ENCODE measurements around the gene KLHL3. TPM values are rescaled to one million over a fixed set of nuclear protein-coding genes. Genes with fewer than 3 reads are reported as not detected.
A peak's percentile ranks its signal among the peaks of the same experiment; 100 is the strongest.

The KLHL3 gene
- total and polyA plus RNA-seq, 2 experiments from 2014 or later: 4.9 to 10.8 TPM

GRCh38 chr5:137607771-137608170 lies 128.1 kb downstream of the KLHL3 start:
- H4K20me1 ChIP-seq (replicated peaks; ENCODE audit: insufficient read depth): no peaks in the 10 kb centered on the region
- no peaks in the 10 kb centered on the region for H3K9me3 Mint-ChIP-seq

GRCh38 chr5:137606401-137606800 lies 129.5 kb downstream of the KLHL3 start:
- H3K27ac Mint-ChIP-seq: no peak overlapping the region
- no peak overlapping the region for H3K4me3 Mint-ChIP-seq
- H3K36me3 ChIP-seq (ENCODE audit: insufficient read depth): no peaks in the 10 kb centered on the region
- H2AFZ ChIP-seq: no peak overlapping the region
- H4K20me1 ChIP-seq (replicated peaks; ENCODE audit: insufficient read depth): no peaks in the 10 kb centered on the region
- H3K4me2 ChIP-seq: no peak overlapping the region
- H3F3A ChIP-seq (replicated peaks; ENCODE audit: low read depth): no peaks in the 10 kb centered on the region
- TF ChIP-seq EZH2 (IDR thresholded peaks at IDR 0.05; ENCODE audit: low read depth, unreplicated experiment): no peak
- no peak for TF ChIP-seq STAT1 (IDR thresholded peaks at IDR 0.05; ENCODE audit: unreplicated experiment)
- no peak for TF ChIP-seq ETS1 (IDR thresholded peaks at IDR 0.05)
- no peak for TF ChIP-seq REST (IDR thresholded peaks at IDR 0.05; ENCODE audit: unreplicated experiment)
- no peak for ATAC-seq
- H3K9me2 ChIP-seq (ENCODE audit: insufficient read depth): no peaks in the 10 kb centered on the region
- no peaks in the 10 kb centered on the region for H3K36me3 Mint-ChIP-seq (ENCODE audit: low read depth)
- no peak for DNase-seq (ENCODE audit: low spot score)
- no peak overlapping the region for H3K4me3 ChIP-seq
- H3K27me3 Mint-ChIP-seq (ENCODE audit: insufficient read depth, low read depth, poor library complexity): peaks cover 13% of the 10 kb centered on the region
- H3K27me3 ChIP-seq (ENCODE audit: insufficient read depth): no peaks in the 10 kb centered on the region
- peaks cover 13% of the 10 kb centered on the region; the same call in 2 of the 3 replicates for H3K4me1 Mint-ChIP-seq
- H3K27ac ChIP-seq (ENCODE audit: low read depth): no peak overlapping the region
- H3K79me2 ChIP-seq (replicated peaks; ENCODE audit: insufficient read depth): no peaks in the 10 kb centered on the region
- no peaks in the 10 kb centered on the region for H3K4me1 ChIP-seq (ENCODE audit: insufficient read depth)
- no peaks in the 10 kb centered on the region for H3K9me3 Mint-ChIP-seq

More at GRCh38 chr5:137607771-137608170, 128.1 kb downstream of the KLHL3 start:
- Histone ChIP-seq H3K4me2 (no peak overlapping the region), H3K4me1 (ENCODE audit: insufficient read depth) (no peaks in the 10 kb centered on the region), H3K9me2 (ENCODE audit: insufficient read depth) (no peaks in the 10 kb centered on the region), H3K27ac (ENCODE audit: low read depth) (no peak overlapping the region), H3K79me2 (replicated peaks; ENCODE audit: insufficient read depth) (no peaks in the 10 kb centered on the region), H3K27me3 (ENCODE audit: insufficient read depth) (no peaks in the 10 kb centered on the region), H3K36me3 (ENCODE audit: insufficient read depth) (no peaks in the 10 kb centered on the region), H2AFZ (no peak overlapping the region), H3K4me3 (no peak overlapping the region), H3F3A (replicated peaks; ENCODE audit: low read depth) (no peaks in the 10 kb centered on the region)
- DNase-seq (ENCODE audit: low spot score): no peak
- no peak overlapping the region for H3K27ac Mint-ChIP-seq
- no peak for ATAC-seq
- no peak overlapping the region for H3K4me3 Mint-ChIP-seq
- no peaks in the 10 kb centered on the region for H3K36me3 Mint-ChIP-seq (ENCODE audit: low read depth)
- peaks cover 17% of the 10 kb centered on the region; the same call in 2 of the 3 replicates for H3K4me1 Mint-ChIP-seq
- H3K27me3 Mint-ChIP-seq (ENCODE audit: insufficient read depth, low read depth, poor library complexity): peaks cover 14% of the 10 kb centered on the region
- no peak for TF ChIP-seq CREB1 (CRISPR knock-in tag; IDR thresholded peaks at IDR 0.05; ENCODE audit: low read depth)
- TF ChIP-seq STAT1 (IDR thresholded peaks at IDR 0.05; ENCODE audit: unreplicated experiment): no peak

GRCh38 chr5:137605411-137605810 lies 130.5 kb downstream of the KLHL3 start:
- Mint-ChIP-seq H3K9me3 (no peaks in the 10 kb centered on the region), H3K4me3 (no peak overlapping the region), H3K4me1 (peaks cover 13% of the 10 kb centered on the region; the same call in 2 of the 3 replicates), H3K27ac (no peak overlapping the region), H3K27me3 (ENCODE audit: insufficient read depth, low read depth, poor library complexity) (peaks cover 12% of the 10 kb centered on the region), H3K36me3 (ENCODE audit: low read depth) (no peaks in the 10 kb centered on the region)
- no peaks in the 10 kb centered on the region for H3K27me3 ChIP-seq (ENCODE audit: insufficient read depth)
- no peak overlapping the region for H2AFZ ChIP-seq
- H3K79me2 ChIP-seq (replicated peaks; ENCODE audit: insufficient read depth): no peaks in the 10 kb centered on the region
- H3K27ac ChIP-seq (ENCODE audit: low read depth): no peak overlapping the region
- H4K20me1 ChIP-seq (replicated peaks; ENCODE audit: insufficient read depth): no peaks in the 10 kb centered on the region
- H3K4me2 ChIP-seq: no peak overlapping the region
- ATAC-seq (peak; percentile 68), DNase-seq (ENCODE audit: low spot score) (peak; percentile 62)
- no peaks in the 10 kb centered on the region for H3K36me3 ChIP-seq (ENCODE audit: insufficient read depth)
- no peaks in the 10 kb centered on the region for H3K9me2 ChIP-seq (ENCODE audit: insufficient read depth)
- no peaks in the 10 kb centered on the region for H3K4me1 ChIP-seq (ENCODE audit: insufficient read depth)
- no peak overlapping the region for H3K4me3 ChIP-seq
- TF ChIP-seq ETS1 (IDR thresholded peaks at IDR 0.05) (no peak), CTCF (conservative IDR thresholded peaks at IDR 0.05; ENCODE audit: low read depth in 2 of 2) (peak; percentile 35 to 49)
- H3F3A ChIP-seq (replicated peaks; ENCODE audit: low read depth): no peaks in the 10 kb centered on the region

All from GM23338 (cell line).